Measurements from ENCODE around the gene CTU1. TPM values are rescaled to one million over a fixed set of nuclear protein-coding genes. Genes with fewer than 3 reads are reported as not detected.

CTU1 gene
- total and polyA plus RNA-seq, 10 donors: 1.1 to 8.2 (median 6.0) TPM

GRCh38 chr19:51148580-51148979 is 40.4 kb upstream of the CTU1 start:
- no peak for DNase-seq
- no peak overlapping the region for H3K4me3 ChIP-seq
- peaks cover 0 to 39% (median 0%) of the 10 kb centered on the region in 7 donors for H3K27me3 ChIP-seq (replicated peaks in 1 of 7)
- H3K36me3 ChIP-seq: peaks cover 0 to 17% (median 0%) of the 10 kb centered on the region in 6 donors
- TF ChIP-seq POLR2AphosphoS5 (IDR thresholded peaks at IDR 0.05) (no peak), POLR2A (IDR thresholded peaks at IDR 0.05) (no peak), CTCF (IDR thresholded peaks at IDR 0.05 in 8 of 11, conservative IDR thresholded peaks at IDR 0.05 in 3 of 11) (no peak)
- WGBS, 5 donors: 25 to 42% (median 29%) methylated on average over 3 of the region's 3 CpGs
- no peaks in the 10 kb centered on the region for H3K9me3 ChIP-seq
- intact Hi-C loops (cut with DNase I; ENCODE audit: low total_unique reads): no loop called here
- H3K4me1 ChIP-seq: peaks cover 0 to 59% (median 7%) of the 10 kb centered on the region in 6 donors
- peak overlapping the region in 7 of 8 donors; percentile 12 to 72 (median 53) for H3K27ac ChIP-seq

DNA sequence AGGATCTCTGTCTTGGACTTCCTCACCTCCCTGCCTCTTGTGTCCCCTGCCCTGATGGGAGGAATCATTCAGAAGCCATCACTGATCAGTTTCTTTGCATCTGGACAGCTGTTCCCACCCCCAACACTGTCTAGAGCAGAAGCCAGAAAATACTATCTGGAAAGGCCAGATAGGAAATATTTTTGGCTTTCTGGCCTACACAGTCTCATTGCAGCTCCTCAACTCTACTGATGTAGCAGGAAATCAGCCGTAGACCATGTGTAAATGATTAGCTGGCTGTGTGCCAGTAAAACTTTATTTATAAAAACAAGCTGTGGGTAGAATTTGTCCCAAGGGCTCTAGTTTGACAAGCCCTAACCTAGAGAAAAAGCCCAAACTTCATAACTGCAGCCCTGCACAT is 39.5 kb upstream of the CTU1 start:
- Histone ChIP-seq H3K36me3 (peaks cover 0 to 9% (median 0%) of the 10 kb centered on the region in 6 donors), H3K4me3 (no peak overlapping the region), H3K9me3 (no peaks in the 10 kb centered on the region), H3K27me3 (replicated peaks in 1 of 7) (peaks cover 0 to 35% (median 0%) of the 10 kb centered on the region in 7 donors), H3K4me1 (peaks cover 0 to 66% (median 7%) of the 10 kb centered on the region in 6 donors), H3K27ac (peak overlapping the region in 5 of 8 donors; percentile 15 to 72 (median 53))
- DNase-seq: no peak
- 39 to 61% (median 42%) methylated on average over 1 of the region's 1 CpG for WGBS, 5 donors
- intact Hi-C loops (cut with DNase I; ENCODE audit: low total_unique reads): no loop called here
- TF ChIP-seq POLR2A (IDR thresholded peaks at IDR 0.05): no peak
- TF ChIP-seq CTCF (IDR thresholded peaks at IDR 0.05 in 8 of 11, conservative IDR thresholded peaks at IDR 0.05 in 3 of 11): no peak
- TF ChIP-seq POLR2AphosphoS5 (IDR thresholded peaks at IDR 0.05): no peak

- Histone ChIP-seq H3K27me3 (replicated peaks in 1 of 7) (peaks cover 0 to 35% (median 0%) of the 10 kb centered on the region in 7 donors), H3K9me3 (no peaks in the 10 kb centered on the region), H3K27ac (peak overlapping the region in 1 of 8 donors; percentile 68), H3K36me3 (peaks cover 0 to 9% (median 0%) of the 10 kb centered on the region in 6 donors), H3K4me3 (no peak overlapping the region), H3K4me1 (peaks cover 0 to 75% (median 8%) of the 10 kb centered on the region in 6 donors)
- WGBS, 5 donors: 79 to 92% (median 89%) methylated on average over 7 of the region's 7 CpGs
- DNase-seq: no peak
- intact Hi-C loops (cut with DNase I; ENCODE audit: low total_unique reads): no loop called here
- TF ChIP-seq POLR2AphosphoS5 (IDR thresholded peaks at IDR 0.05) (no peak), CTCF (IDR thresholded peaks at IDR 0.05 in 8 of 11, conservative IDR thresholded peaks at IDR 0.05 in 3 of 11) (no peak), POLR2A (IDR thresholded peaks at IDR 0.05) (no peak)
Measured at GRCh38 chr19:51146751-51147150, 38.5 kb upstream of the CTU1 start.

- no peak for DNase-seq
- Histone ChIP-seq H3K36me3 (peaks cover 0 to 9% (median 0%) of the 10 kb centered on the region in 6 donors), H3K4me3 (no peak overlapping the region), H3K4me1 (peaks cover 0 to 83% (median 12%) of the 10 kb centered on the region in 6 donors), H3K27ac (peak overlapping the region in 1 of 8 donors; percentile 3), H3K27me3 (replicated peaks in 1 of 7) (peaks cover 0 to 29% (median 0%) of the 10 kb centered on the region in 7 donors), H3K9me3 (no peaks in the 10 kb centered on the region)
- 61 to 86% (median 82%) methylated on average over 4 of the region's 4 CpGs for WGBS, 5 donors
- intact Hi-C loops (cut with DNase I; ENCODE audit: low total_unique reads): no loop called here
- no peak for TF ChIP-seq POLR2AphosphoS5 (IDR thresholded peaks at IDR 0.05)
- no peak for TF ChIP-seq CTCF (IDR thresholded peaks at IDR 0.05 in 8 of 11, conservative IDR thresholded peaks at IDR 0.05 in 3 of 11)
- TF ChIP-seq POLR2A (IDR thresholded peaks at IDR 0.05): no peak
Measured at GRCh38 chr19:51145916-51146493, 37.8 kb upstream of the CTU1 start.
